ENCODE results near the gene SUSD1.

DNA sequence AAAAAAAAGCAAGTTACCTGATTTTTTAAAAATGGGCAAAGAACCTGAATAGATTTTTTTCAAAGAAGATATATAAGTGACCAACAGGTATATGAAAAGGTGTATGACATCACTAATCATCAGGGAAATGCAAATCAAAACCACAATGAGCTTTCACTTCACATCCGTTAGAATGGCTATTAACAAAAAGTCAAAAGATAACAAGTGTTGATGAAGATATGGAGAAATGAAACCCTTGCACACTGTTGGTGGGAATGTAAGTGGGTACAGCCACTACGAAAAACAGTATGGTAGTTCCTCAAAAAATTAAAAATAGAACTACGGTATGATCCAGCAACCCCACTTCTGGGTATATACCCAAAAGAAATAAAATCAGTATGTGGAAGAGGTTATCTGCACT lies 143.7 kb downstream of the SUSD1 start:
- TF ChIP-seq, protein P1, sequence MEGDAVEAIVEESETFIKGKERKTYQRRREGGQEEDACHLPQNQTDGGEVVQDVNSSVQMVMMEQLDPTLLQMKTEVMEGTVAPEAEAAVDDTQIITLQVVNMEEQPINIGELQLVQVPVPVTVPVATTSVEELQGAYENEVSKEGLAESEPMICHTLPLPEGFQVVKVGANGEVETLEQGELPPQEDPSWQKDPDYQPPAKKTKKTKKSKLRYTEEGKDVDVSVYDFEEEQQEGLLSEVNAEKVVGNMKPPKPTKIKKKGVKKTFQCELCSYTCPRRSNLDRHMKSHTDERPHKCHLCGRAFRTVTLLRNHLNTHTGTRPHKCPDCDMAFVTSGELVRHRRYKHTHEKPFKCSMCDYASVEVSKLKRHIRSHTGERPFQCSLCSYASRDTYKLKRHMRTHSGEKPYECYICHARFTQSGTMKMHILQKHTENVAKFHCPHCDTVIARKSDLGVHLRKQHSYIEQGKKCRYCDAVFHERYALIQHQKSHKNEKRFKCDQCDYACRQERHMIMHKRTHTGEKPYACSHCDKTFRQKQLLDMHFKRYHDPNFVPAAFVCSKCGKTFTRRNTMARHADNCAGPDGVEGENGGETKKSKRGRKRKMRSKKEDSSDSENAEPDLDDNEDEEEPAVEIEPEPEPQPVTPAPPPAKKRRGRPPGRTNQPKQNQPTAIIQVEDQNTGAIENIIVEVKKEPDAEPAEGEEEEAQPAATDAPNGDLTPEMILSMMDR (IDR thresholded peaks at IDR 0.05) = no peak
- TF ChIP-seq EZH2 (IDR thresholded peaks at IDR 0.05; ENCODE audit: borderline replicate concordance, insufficient read depth, low read depth, low read length, poor library complexity, severe bottlenecking) = no peak

Measured in B cell (primary cell).